CD4-positive, alpha-beta T cell treated with Interleukin-10 for 1 hour (primary cell): ENCODE results near the gene CHST14.

Source experiments
- DNase-seq: peaks from one replicate; pipeline ENCODE4 v3.0.0-alpha.2; 2020

CHST14 gene

GRCh38 chr15:40498418-40498817 lies 27.6 kb downstream of the CHST14 start:
- DNase-seq = no peak

GRCh38 chr15:40498891-40499290 lies 28.1 kb downstream of the CHST14 start:
- DNase-seq = no peak

- DNase-seq = no peak
Measured at GRCh38 chr15:40499931-40500330, 29.1 kb downstream of the CHST14 start.

- no peak for DNase-seq
Measured at GRCh38 chr15:40500568-40501330, 30.0 kb downstream of the CHST14 start.

GRCh38 chr15:40501487-40501886 lies 30.7 kb downstream of the CHST14 start:
- DNase-seq = no peak

GRCh38 chr15:40506964-40507571 lies 36.3 kb downstream of the CHST14 start:
- peak; percentile 60 for DNase-seq

GRCh38 chr15:40508216-40508615 lies 37.4 kb downstream of the CHST14 start:
- DNase-seq = no peak

- no peak for DNase-seq
Measured at GRCh38 chr15:40510201-40510600, 39.4 kb downstream of the CHST14 start.

- DNase-seq = no peak
Measured at GRCh38 chr15:40511093-40511471, 40.3 kb downstream of the CHST14 start.

- no peak for DNase-seq
Measured at GRCh38 chr15:40511472-40512133, 40.8 kb downstream of the CHST14 start.

GRCh38 chr15:40512440-40512839 lies 41.7 kb downstream of the CHST14 start:
- DNase-seq = no peak

GRCh38 chr15:40513609-40514008 lies 42.8 kb downstream of the CHST14 start:
- no peak for DNase-seq

- no peak for DNase-seq
Measured at GRCh38 chr15:40516322-40516721, 45.5 kb downstream of the CHST14 start.
